Parathyroid adenoma (tissue), 2 donors: ENCODE results near the gene URM1.

Source experiments
- H2AFZ ChIP-seq: fragments of 300-600 bp; sonication (generic); one replicate; pipeline ENCODE4 v1.7.0; 2017; ENCODE audit warnings: antibody characterized with exemption, mild to moderate bottlenecking
- H3K27ac ChIP-seq: fragments of 300-600 bp; sonication (generic); one replicate; pipeline ENCODE4 v1.7.0; 2017
- H3K27me3 ChIP-seq: fragments of 300-600 bp; sonication (generic); one replicate; pipeline ENCODE4 v1.7.0; 2017; ENCODE audit warnings: low read length; ENCODE audit not compliant: control insufficient read depth, insufficient read depth
- H3K36me3 ChIP-seq: fragments of 300-600 bp; sonication (generic); one replicate; pipeline ENCODE4 v1.7.0; 2017; ENCODE audit warnings: low read length; ENCODE audit not compliant: control insufficient read depth, insufficient read depth
- H3K4me1 ChIP-seq: fragments of 300-600 bp; sonication (generic); one replicate; pipeline ENCODE4 v1.7.0; 2017; ENCODE audit warnings: control low read depth
- H3K4me2 ChIP-seq: fragments of 300-600 bp; sonication (generic); one replicate; pipeline ENCODE4 v1.7.0; 2017; ENCODE audit warnings: low read length
- H3K4me3 ChIP-seq: fragments of 300-600 bp; sonication (generic); one replicate; pipeline ENCODE4 v1.7.0; 2017; ENCODE audit warnings: low read depth, low read length
- H3K79me2 ChIP-seq: fragments of 300-600 bp; sonication (generic); one replicate; pipeline ENCODE4 v1.7.0; 2017; ENCODE audit warnings: control low read depth
- H3K9ac ChIP-seq: fragments of 300-600 bp; sonication (generic); one replicate; pipeline ENCODE4 v1.7.0; 2017; ENCODE audit warnings: mild to moderate bottlenecking
- H3K9me3 ChIP-seq: fragments of 300-600 bp; sonication (generic); one replicate; pipeline ENCODE4 v1.7.0; 2017; ENCODE audit warnings: low read length; ENCODE audit not compliant: control insufficient read depth
- CTCF ChIP-seq: fragments of 300-600 bp; sonication (generic); IDR thresholded peaks from one replicate; pipeline ENCODE4 v1.7.0; 2017; ENCODE audit warnings: antibody characterized with exemption, mild to moderate bottlenecking
- donor health status: primary hyperparathyroidism.

The URM1 gene

GRCh38 chr9:128406848-128407391 is 35.7 kb downstream of the URM1 start:
- H3K27ac ChIP-seq, result no peak overlapping the region
- no peaks in the 10 kb centered on the region for H3K4me1 ChIP-seq
- no peak overlapping the region for H3K4me2 ChIP-seq
- no peaks in the 10 kb centered on the region for H3K36me3 ChIP-seq
- no peak overlapping the region for H3K9ac ChIP-seq
- H2AFZ ChIP-seq, result no peak overlapping the region
- TF ChIP-seq CTCF, result no peak
- H3K79me2 ChIP-seq, result no peaks in the 10 kb centered on the region
- H3K27me3 ChIP-seq, result no peaks in the 10 kb centered on the region
- no peak overlapping the region for H3K4me3 ChIP-seq
- no peaks in the 10 kb centered on the region for H3K9me3 ChIP-seq

- H3K4me3 ChIP-seq, result no peak overlapping the region
- no peak overlapping the region for H3K27ac ChIP-seq
- no peak for TF ChIP-seq CTCF
- H3K27me3 ChIP-seq, result no peaks in the 10 kb centered on the region
- H3K4me1 ChIP-seq, result no peaks in the 10 kb centered on the region
- H3K36me3 ChIP-seq, result no peaks in the 10 kb centered on the region
- no peaks in the 10 kb centered on the region for H3K79me2 ChIP-seq
- H3K4me2 ChIP-seq, result no peak overlapping the region
- H3K9me3 ChIP-seq, result no peaks in the 10 kb centered on the region
- H3K9ac ChIP-seq, result no peak overlapping the region
- no peak overlapping the region for H2AFZ ChIP-seq
Measured at GRCh38 chr9:128408963-128409431, 37.8 kb downstream of the URM1 start.

- Histone ChIP-seq H3K27ac (no peak overlapping the region), H3K9me3 (no peaks in the 10 kb centered on the region), H3K36me3 (no peaks in the 10 kb centered on the region), H3K9ac (no peak overlapping the region), H3K79me2 (no peaks in the 10 kb centered on the region), H3K4me2 (no peak overlapping the region), H3K4me3 (no peak overlapping the region), H3K4me1 (no peaks in the 10 kb centered on the region), H3K27me3 (no peaks in the 10 kb centered on the region), H2AFZ (no peak overlapping the region)
- no peak for TF ChIP-seq CTCF
Measured at GRCh38 chr9:128409450-128409849, 38.3 kb downstream of the URM1 start.

- Histone ChIP-seq H3K27me3 (no peaks in the 10 kb centered on the region), H3K4me3 (no peak overlapping the region), H3K4me2 (no peak overlapping the region), H3K36me3 (no peaks in the 10 kb centered on the region), H3K79me2 (no peaks in the 10 kb centered on the region), H3K27ac (no peak overlapping the region), H3K9me3 (no peaks in the 10 kb centered on the region), H3K9ac (no peak overlapping the region), H2AFZ (no peak overlapping the region), H3K4me1 (no peaks in the 10 kb centered on the region)
- TF ChIP-seq CTCF, result no peak
Measured at GRCh38 chr9:128409978-128410377, 38.8 kb downstream of the URM1 start.
